ENCODE results near the gene PRLR. TPM values are rescaled to one million over a fixed set of nuclear protein-coding genes. Genes with fewer than 3 reads are reported as not detected.

Gene PRLR
- total and polyA plus RNA-seq, 10 of the 15 experiments (the other 5 are each of a cell fraction or from before 2014, with no cell fraction given), result 0.03 to 8.1 (median 0.20) TPM

GRCh38 chr5:35038891-35039290, 191.4 kb downstream of the PRLR start (continued):
- TF ChIP-seq, protein P1, sequence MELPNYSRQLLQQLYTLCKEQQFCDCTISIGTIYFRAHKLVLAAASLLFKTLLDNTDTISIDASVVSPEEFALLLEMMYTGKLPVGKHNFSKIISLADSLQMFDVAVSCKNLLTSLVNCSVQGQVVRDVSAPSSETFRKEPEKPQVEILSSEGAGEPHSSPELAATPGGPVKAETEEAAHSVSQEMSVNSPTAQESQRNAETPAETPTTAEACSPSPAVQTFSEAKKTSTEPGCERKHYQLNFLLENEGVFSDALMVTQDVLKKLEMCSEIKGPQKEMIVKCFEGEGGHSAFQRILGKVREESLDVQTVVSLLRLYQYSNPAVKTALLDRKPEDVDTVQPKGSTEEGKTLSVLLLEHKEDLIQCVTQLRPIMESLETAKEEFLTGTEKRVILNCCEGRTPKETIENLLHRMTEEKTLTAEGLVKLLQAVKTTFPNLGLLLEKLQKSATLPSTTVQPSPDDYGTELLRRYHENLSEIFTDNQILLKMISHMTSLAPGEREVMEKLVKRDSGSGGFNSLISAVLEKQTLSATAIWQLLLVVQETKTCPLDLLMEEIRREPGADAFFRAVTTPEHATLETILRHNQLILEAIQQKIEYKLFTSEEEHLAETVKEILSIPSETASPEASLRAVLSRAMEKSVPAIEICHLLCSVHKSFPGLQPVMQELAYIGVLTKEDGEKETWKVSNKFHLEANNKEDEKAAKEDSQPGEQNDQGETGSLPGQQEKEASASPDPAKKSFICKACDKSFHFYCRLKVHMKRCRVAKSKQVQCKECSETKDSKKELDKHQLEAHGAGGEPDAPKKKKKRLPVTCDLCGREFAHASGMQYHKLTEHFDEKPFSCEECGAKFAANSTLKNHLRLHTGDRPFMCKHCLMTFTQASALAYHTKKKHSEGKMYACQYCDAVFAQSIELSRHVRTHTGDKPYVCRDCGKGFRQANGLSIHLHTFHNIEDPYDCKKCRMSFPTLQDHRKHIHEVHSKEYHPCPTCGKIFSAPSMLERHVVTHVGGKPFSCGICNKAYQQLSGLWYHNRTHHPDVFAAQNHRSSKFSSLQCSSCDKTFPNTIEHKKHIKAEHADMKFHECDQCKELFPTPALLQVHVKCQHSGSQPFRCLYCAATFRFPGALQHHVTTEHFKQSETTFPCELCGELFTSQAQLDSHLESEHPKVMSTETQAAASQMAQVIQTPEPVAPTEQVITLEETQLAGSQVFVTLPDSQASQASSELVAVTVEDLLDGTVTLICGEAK (IDR thresholded peaks at IDR 0.05; ENCODE audit: borderline replicate concordance), result no peak
- no peak for TF ChIP-seq MAX (IDR thresholded peaks at IDR 0.05; ENCODE audit: low read depth, low read length)

DNA sequence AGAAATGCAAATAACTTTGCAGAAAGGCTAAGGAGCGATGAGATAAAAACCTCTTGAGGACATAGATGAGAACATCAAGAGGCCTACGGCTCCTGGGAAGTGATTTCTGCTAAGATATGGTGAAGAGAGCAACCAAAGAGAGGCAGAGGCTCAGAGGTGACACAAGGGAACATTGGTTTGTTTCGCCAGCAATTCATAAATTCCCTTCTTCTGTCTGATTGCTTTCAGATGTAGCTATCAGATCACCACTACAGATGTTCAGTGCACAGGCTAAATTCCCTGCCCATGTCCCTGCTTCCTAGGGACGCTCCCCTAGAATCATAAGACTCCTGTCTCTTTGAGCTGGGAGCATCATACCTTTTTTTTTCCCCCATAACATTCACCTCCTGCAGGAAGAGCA, 193.8 kb downstream of the PRLR start:
- Histone ChIP-seq H3K4me1 (ENCODE audit: control insufficient read depth, insufficient read depth, low read length) (no peaks in the 10 kb centered on the region), H3K9ac (ENCODE audit: control insufficient read depth, insufficient read depth, low read length) (no peak overlapping the region), H3K27me3 (replicated peaks in 1 of 2; ENCODE audit: control insufficient read depth in 2 of 2, insufficient read depth in 2 of 2, low read length in 1 of 2) (no peaks in the 10 kb centered on the region; a peak in 1 of 4 replicates), H4K20me1 (ENCODE audit: control insufficient read depth, insufficient read depth) (no peaks in the 10 kb centered on the region), H3K4me2 (ENCODE audit: control insufficient read depth, insufficient read depth) (no peak overlapping the region), H3K9me3 (replicated peaks; ENCODE audit: control insufficient read depth, insufficient read depth, low read length) (no peaks in the 10 kb centered on the region), H3K27ac (ENCODE audit: control insufficient read depth, insufficient read depth) (no peak overlapping the region), H3K36me3 (ENCODE audit: control insufficient read depth in 2 of 2, insufficient read depth in 2 of 2, low read length in 1 of 2) (no peaks in the 10 kb centered on the region), H3K4me3 (no peak overlapping the region), H3K79me2 (ENCODE audit: control insufficient read depth, insufficient read depth, low read length) (no peaks in the 10 kb centered on the region), H2AFZ (ENCODE audit: control insufficient read depth, low read depth, low read length) (no peak overlapping the region)
- WGBS (ENCODE audit: insufficient coverage, insufficient replicate concordance, low lambda C conversion rate, missing lambda C conversion rate), result 24% methylated on average over 4 of the region's 4 CpGs
- ChIA-PET RAD21 (ENCODE audit: unreplicated experiment) (interaction anchor here (0.7 kb wide), 1 partner anchor 52 kb away, joined by 3 read pairs; no protein-coding TSS in a partner anchor), SMC1A (ENCODE audit: uncharacterized antibody, unreplicated experiment) (no interaction called here), POLR2A (no interaction called here), CTCF (interaction anchor here (1.4 kb wide), 1 partner anchor 9 kb away, joined by 3 read pairs; no protein-coding TSS in a partner anchor)
- no TSS peak for BruUV-seq (replicated peaks)
- in situ Hi-C loops (cut with MboI), result no loop called here
- FAIRE-seq (no peak), ATAC-seq (no peak), DNase-seq (ENCODE audit: low read depth, low spot score) (no peak)
- intact Hi-C loops (cut with micrococcal nuclease; ENCODE audit: unreplicated experiment), result no loop called here
- TF ChIP-seq E2F4 (IDR thresholded peaks at IDR 0.05; ENCODE audit: low read depth, low read length) (no peak), HDAC2 (IDR thresholded peaks at IDR 0.05) (no peak), FOXK2 (IDR thresholded peaks at IDR 0.05) (no peak), SMC3 (IDR thresholded peaks at IDR 0.05; ENCODE audit: borderline replicate concordance, low read length) (no peak), BRCA1 (IDR thresholded peaks at IDR 0.05; ENCODE audit: low read depth, low read length) (no peak), HDAC6 (IDR thresholded peaks at IDR 0.05; ENCODE audit: unreplicated experiment) (no peak), BCLAF1 (IDR thresholded peaks at IDR 0.05) (no peak), POLR2AphosphoS5 (IDR thresholded peaks at IDR 0.05; ENCODE audit: low read length) (no peak), TAF1 (IDR thresholded peaks at IDR 0.05; ENCODE audit: borderline replicate concordance, low read depth, low read length) (no peak), SMAD1 (IDR thresholded peaks at IDR 0.05; ENCODE audit: low read depth, partially characterized antibody) (no peak), SUPT20H (IDR thresholded peaks at IDR 0.05; ENCODE audit: borderline replicate concordance, control insufficient read depth, low read depth, low read length) (no peak), PAX8 (IDR thresholded peaks at IDR 0.05) (no peak), RFX5 (IDR thresholded peaks at IDR 0.05; ENCODE audit: low read depth, low read length) (no peak), EZH2 (IDR thresholded peaks at IDR 0.05; ENCODE audit: borderline replicate concordance, control insufficient read depth, low read depth, low read length) (no peak)
